Inflammatory macrophage (primary cell): ENCODE data around the gene SNX10.
A peak's percentile ranks its signal among the peaks of the same experiment; 100 is the strongest.

Experiments used
- DNase-seq, 2 donors: peaks; one replicate each; pipeline ENCODE4 v3.0.0-alpha.2; 2020 to 2022

The SNX10 gene

GRCh38 chr7:26370011-26370410 lies 78.3 kb downstream of the SNX10 start:
- DNase-seq = peak in 1 of 2 donors; percentile 31

GRCh38 chr7:26372249-26372648 lies 80.6 kb downstream of the SNX10 start:
- no peak for DNase-seq

DNA sequence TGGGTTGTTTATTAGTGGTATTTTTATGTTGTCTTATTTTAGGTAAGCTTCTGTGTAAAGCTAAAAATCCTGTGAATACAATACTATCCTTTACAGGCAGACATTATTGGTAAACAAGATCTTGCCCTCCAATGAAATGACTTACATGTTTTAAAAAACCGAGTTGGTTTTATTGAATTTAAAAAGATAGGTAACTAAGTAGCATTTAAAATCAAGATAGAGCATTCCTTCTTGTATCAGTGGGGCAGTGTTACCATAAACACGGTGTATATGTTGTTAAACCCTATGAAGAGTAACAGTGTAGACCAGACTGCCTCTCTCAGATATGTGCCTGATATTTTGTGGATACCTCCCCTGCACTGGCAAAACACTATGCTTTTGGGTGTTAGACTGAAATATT lies 81.0 kb downstream of the SNX10 start:
- no peak for DNase-seq

DNA sequence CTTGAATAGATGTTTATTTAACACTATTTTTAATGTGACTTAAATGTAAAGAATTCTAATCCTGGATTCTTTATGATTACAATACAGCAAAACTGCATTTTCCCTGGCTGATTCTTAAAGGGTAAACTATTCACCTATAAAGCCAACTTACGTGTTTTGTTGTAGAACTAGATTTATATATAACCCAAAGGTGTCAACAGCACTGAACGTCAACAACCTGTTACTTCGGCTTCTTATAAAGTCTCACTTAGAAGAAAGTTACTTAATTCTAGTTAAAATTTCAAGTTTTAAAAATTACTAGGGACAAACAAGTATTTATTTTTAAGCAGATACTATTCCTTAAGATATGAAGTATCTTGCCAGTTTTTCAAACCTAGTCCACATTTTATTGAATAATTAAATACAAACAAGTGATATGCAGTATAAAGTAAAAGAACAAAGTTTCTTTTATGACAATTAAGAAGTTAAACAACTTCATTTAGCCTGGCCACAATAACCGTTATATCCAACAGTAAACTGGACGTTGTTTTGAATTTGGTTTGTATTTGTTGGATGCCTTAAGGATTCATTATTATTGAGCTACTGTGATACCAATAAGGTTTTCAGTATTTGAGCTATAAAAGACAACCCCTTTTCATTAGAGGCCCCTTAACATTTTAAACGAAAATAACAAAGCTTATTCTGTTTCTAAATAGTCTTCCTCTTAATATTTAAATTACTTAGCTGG lies 83.1 kb downstream of the SNX10 start:
- DNase-seq = no peak

DNA sequence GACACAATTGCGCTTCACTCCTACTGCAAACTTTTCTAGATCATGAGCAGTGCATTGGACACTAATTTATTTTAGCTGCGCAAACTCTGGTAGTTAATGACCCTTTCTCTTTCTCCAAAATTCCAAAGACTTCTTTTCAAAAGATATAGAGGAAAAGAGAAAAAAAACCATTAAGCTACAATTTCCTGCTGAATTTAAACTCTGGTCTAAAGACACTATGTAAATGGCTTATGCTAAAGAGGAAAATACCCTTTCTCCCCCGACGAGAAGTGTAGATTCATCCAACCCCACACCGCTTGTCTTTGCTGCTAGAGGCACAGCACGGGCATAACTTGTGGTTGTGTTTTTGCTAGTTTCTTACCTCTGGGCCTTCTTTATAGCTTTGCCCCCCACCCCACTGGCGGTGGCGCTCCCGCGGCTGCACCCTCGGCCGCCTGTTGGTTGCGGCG lies 84.1 kb downstream of the SNX10 start:
- DNase-seq = no peak

DNA sequence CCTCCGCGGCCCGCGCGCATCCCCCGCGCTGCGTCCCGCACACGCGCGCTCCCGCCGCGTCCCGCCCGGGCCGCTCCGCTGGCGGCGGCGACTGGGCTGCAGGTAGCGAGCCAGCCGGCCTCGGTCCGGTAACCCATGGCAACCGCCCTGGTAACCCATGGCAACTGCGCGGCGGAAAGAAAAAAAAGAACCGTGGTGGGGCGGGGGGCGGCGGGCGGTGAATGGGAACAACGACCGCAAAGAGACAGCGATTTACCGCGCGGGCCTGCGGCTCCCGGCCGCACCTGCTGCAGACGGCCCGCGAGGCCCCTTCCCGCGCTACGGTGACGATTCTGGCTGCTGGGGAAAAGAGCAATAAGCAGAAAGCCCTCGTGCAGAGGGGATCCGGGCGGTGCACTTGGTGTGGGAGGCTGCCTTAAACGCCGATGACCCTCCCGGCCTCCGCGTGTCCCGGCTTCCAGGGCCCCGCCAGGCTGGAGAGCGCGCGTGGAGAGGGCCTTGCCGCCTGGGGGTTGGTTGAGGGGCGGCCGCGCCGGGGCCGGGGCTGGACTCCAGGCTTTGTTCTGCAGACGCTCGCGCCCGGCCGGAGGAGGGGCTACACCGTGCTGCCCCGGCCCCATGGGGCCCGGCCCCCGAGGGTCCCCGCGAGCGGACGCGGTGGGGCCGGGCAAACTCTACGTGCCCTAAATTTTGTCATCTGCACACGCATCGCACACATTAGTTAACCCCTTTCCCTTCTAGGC lies 84.7 kb downstream of the SNX10 start:
- peak in 1 of 2 donors; percentile 44 for DNase-seq

DNA sequence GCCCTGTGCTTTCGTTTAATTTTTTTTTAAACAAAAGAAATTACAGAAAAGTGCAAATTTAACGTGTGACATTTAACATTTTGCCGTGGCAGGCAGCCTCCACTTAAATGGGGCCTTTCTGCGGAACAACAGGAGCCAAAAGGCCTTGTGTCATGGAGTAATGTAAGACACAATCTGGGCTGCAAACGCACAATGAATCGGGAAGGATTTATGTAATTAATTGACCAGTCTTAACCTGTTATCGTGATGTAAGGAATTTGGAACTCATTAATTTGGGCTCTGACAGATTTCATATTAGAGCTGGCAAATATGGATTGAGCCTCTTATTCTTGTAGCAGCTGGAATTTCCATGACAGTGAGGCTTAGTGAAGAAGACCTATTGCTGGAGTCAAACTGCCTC lies 86.4 kb downstream of the SNX10 start:
- DNase-seq = no peak

DNA sequence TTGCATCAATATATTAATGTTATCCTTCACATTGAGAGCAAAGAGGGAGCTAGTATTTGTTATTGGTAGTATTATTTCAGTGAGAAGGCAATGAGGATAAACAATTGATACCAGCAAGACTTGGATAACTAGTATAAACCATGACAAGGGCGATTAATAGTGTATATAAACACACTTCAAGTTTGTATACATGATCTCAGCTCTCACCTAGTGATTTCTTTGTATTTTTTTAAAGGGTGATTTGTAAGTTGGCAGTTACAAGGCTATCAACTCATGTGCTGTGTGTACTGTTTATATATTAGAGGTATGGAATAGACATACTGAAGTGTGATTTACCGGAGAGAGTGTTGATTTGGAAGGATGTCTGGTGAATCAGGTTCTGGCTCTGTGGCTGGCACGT lies 88.0 kb downstream of the SNX10 start:
- no peak for DNase-seq

- DNase-seq = peak; percentile 80 to 94
Measured at GRCh38 chr7:26381476-26382353, 90.1 kb downstream of the SNX10 start.

- no peak for DNase-seq
Measured at GRCh38 chr7:26385240-26385639, 93.6 kb downstream of the SNX10 start.

- no peak for DNase-seq
Measured at GRCh38 chr7:26387731-26388130, 96.1 kb downstream of the SNX10 start.

GRCh38 chr7:26388256-26388655 lies 96.6 kb downstream of the SNX10 start:
- DNase-seq = peak; percentile 62 to 65

DNA sequence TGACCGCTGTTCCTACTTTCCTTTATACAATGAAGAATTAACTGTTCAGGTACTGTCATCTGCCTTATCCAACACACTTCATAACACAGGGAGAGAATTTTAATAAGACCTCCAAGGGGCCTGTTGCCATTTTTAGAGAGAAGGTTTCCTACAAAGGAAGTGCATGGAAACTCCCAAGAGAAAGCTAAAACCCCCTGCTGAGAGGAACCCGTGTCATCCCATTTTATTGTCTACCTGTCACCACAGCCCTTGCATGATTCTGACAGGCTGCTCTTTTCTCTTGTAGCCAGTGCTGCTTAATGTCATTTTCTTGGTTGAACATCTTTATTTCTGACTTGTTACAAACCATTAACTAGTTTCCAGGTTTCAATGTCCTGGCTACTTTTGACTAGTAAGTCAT lies 98.4 kb downstream of the SNX10 start:
- no peak for DNase-seq

- no peak for DNase-seq
Measured at GRCh38 chr7:26393818-26394217, 102.2 kb downstream of the SNX10 start.

DNA sequence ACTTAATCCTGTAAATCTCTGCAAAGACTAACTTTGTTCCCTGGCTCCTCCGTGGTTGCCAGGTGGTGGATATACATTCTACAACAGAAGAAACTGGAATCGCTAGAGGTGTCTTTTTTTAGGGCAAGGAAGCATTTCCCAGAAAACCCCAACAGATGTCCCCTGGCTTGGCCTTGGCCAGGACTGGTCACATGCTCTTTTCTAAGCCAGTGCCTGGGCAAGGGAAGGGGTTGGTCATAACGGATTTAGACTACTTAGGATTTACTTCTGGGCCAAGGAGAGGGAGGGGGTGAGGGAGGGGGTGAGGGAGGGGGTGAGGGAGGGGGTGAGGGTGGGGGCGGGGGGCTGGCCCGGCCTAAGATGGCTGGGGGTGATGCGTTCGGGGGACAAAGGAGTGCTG lies 105.7 kb downstream of the SNX10 start:
- no peak for DNase-seq

DNA sequence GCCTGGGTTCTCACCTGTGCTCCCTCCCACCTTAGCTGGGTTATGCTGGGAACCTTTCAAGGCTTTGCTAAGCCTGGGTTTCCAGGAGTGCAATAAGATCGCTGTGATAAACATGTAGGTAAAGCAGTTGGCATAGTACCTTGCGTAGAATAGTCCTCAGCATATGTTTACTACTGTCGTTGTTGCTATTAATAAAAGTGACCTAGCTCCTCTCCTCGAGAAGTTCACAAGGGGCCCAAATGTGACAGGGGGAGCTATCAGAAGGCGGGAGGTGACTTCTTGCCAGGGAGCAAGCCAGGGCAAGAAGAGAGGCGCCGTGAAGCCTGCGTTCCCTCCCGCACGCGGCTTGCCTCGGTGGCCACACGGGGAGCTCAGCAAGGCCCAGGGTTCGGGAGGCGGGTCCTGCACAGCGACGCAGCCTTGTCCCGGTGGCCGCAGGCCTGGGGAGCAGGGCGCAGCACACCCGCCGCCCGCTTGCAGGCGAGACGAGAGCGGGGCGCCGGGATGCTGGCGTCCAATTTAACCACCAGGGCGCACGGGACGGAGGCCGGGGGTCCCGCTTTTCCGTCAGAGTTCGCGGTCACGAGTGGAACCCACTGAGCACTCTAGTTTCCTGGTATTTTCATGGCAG lies 106.2 kb downstream of the SNX10 start:
- no peak for DNase-seq

DNA sequence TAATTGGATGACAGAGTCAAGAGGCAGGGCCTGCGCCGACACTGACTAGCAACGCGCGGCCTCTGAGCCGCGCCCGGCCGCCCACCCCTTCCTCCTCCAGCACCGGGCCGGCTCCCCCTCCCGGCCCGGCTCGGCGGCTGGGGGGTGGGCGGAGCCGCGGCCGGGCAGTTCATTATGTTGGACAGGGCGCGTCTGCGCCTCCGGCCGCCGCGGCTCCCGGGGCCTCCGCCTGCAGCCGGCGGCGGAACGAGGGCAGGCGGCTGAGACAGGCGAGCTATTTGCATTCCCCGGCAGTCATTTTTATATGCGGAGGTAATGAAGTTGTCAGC lies 106.7 kb downstream of the SNX10 start:
- peak; percentile 93 to 95 for DNase-seq

DNA sequence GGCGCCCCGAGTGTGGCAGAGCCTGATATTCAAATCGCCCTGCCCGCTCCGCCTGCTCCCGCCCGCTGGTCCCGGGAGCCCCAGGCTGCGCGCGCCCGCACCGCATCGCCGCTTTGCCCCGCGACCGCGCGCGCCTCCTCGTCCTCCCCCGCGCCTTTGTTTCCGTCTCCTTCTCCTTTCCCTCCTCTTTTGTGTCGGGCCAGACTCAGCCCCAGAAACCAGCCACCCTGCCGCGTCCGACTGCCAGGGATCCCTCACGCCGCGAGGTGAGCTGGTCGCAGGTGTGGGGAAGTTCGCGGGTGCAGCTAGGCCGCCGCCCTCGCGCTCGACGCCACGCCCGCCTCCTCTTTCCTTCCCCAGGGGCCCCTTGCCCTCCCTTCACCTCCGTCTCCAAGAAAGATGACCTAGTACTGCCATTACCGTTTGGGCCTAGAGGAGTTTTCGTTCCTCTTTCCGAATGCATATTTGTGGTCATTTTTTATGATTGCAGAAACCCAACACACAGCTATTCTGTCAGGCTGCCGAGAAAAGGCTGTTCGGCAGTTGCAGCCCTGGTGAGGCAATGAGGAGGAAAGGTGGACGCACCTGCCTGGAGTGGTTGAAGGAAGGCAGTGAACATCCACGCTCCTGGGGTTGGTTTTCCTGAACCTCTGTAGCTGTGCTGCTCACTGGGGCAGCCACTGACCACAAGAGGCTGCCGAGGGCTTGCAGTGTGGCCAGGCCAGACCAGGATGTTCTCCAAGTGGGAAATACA lies 107.3 kb downstream of the SNX10 start:
- peak; percentile 81 to 88 for DNase-seq

DNA sequence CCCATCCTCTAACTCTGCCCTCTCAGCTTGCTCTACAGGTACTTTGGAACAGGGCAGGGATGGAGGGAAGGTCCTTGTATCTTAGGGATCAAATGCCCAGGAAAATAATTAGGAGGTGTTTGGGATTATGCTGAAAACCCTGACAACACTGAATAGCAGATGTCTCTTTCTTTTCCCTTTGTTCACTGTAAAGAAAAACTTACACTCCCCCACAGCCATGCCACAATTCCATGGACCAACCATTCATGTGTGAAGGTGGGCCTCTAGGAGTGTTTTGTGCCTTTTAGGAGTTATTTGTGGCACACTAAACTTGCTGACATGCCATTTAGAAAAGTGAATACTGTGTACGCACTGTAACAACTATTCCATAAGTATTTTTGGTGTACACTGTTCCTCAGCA lies 108.1 kb downstream of the SNX10 start:
- DNase-seq = no peak

DNA sequence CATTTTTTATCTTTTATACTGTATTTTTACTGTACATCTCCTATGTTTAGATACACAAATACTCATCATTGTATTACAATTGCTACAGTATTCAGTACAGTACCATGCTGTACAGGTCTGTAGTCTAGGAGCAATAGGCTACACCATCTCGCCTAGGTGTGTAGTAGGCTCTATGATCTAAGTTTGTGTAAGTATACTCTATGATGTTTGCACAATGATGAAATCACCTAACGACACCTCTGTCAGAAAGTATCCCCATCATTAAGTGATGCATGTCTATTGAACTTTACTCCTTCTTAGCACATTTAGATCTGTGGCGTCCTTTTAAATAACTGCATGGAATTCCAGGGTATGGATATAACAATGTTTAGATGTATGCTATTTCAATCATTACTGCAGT lies 112.0 kb downstream of the SNX10 start:
- DNase-seq = no peak

DNA sequence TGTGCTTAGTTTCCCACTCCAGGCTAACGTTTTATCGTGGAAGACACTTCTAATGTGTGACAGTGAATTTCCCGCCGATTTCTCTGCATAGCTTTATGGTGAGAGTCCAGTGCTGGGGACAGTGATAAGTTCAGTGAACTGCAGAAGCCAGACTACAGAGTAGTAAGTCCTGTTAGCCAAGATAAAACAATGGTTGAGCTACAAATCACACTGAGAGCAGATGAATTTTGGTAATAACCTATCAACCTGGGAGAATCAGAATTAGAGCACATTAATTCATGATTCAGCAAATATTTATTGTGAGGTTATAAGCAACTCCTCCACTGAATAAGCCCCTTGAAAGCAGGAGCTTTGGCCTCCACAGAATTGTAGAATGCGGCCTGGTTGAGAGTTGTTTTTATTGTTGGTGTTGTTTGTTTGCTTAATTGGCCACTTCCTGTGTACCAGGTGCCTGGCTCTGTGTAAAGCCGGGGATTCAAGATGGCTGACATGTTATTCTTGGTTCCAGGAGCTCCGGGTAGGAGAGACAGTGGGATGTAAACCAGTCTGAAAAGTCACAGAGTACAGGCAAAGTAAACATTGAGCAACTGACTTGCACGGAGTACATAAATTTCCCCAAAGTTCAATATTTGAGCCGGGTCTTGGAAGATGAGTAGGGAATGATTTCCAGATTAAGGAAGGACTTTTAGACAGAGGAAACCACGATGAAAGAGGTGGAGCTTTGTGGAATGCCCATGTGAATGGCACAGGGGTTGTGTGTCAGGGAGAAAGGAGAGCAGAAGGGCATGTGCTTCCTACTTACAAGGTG lies 112.7 kb downstream of the SNX10 start:
- DNase-seq = no peak
